ENCODE measurements around the gene SH3BP1. TPM values are rescaled to one million over a fixed set of nuclear protein-coding genes. Genes with fewer than 3 reads are reported as not detected.

The SH3BP1 gene
- total and polyA plus RNA-seq, 9 of the 15 experiments (the other 6 are each of a cell fraction or from before 2014, with no cell fraction given), result 0.10 to 36.2 (median 10.4) TPM

DNA sequence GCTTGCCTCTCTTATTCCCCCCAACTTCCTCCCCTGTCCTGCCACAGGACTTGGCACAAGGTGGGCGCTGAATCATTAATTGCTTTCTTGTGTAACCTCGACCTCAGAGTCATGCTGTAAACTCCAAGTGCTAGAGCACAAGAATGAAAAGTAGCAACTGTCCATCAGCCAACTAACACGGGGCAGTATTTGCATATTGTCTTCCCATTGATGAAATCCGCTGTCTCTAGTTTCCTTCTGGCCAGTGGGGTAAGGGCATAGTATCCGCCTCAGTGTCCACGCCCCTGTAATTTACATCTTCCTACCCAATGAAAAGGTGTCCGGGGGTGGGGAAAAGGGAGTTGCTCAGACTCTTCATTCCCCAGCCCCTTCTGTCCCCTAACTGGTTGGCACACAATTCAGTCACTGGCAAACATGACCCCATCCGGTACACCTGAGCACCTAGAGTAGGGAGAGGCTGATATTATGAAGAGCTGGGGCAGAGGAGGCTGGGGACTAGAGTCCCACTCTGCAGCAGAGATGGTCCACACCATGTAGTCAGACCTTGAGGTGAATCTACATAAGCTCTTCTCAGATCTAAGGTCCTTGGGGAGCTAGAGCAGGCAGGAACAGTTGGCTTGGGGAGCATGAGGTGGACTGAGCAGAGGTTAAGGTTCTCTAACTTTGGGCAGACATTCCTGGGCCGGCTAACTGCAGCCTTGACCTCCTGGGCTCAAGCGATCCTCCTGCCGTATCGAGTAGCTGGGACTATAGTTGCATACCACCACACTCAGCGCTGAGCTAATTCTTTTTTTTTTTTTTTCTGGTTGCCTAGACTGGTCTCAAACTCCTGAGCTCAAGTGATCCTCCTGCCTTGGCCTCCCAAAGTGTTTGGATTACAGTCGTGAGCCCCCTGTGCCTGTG is 37.7 kb upstream of the SH3BP1 start (continued):
- TF ChIP-seq, protein P1, sequence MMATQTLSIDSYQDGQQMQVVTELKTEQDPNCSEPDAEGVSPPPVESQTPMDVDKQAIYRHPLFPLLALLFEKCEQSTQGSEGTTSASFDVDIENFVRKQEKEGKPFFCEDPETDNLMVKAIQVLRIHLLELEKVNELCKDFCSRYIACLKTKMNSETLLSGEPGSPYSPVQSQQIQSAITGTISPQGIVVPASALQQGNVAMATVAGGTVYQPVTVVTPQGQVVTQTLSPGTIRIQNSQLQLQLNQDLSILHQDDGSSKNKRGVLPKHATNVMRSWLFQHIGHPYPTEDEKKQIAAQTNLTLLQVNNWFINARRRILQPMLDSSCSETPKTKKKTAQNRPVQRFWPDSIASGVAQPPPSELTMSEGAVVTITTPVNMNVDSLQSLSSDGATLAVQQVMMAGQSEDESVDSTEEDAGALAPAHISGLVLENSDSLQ (IDR thresholded peaks at IDR 0.05), result peak; percentile 99
- TF ChIP-seq XRCC5 (IDR thresholded peaks at IDR 0.05; ENCODE audit: low read depth, low read length), result no peak
- TF ChIP-seq ZNF785 (CRISPR knock-in tag; IDR thresholded peaks at IDR 0.05), result no peak
- TF ChIP-seq MAFK (IDR thresholded peaks at IDR 0.05; ENCODE audit: low read length), result no peak
- TF ChIP-seq KDM5B (IDR thresholded peaks at IDR 0.05; ENCODE audit: insufficient replicate concordance, low read depth, low read length), result peak; percentile 44
- TF ChIP-seq DMBX1 (CRISPR knock-in tag; IDR thresholded peaks at IDR 0.05; ENCODE audit: borderline replicate concordance), result no peak
- TF ChIP-seq, protein P2, sequence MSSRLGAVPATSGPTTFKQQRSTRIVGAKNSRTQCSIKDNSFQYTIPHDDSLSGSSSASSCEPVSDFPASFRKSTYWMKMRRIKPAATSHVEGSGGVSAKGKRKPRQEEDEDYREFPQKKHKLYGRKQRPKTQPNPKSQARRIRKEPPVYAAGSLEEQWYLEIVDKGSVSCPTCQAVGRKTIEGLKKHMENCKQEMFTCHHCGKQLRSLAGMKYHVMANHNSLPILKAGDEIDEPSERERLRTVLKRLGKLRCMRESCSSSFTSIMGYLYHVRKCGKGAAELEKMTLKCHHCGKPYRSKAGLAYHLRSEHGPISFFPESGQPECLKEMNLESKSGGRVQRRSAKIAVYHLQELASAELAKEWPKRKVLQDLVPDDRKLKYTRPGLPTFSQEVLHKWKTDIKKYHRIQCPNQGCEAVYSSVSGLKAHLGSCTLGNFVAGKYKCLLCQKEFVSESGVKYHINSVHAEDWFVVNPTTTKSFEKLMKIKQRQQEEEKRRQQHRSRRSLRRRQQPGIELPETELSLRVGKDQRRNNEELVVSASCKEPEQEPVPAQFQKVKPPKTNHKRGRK (tag; IDR thresholded peaks at IDR 0.05), result no peak
- no peak for TF ChIP-seq NFIX (CRISPR knock-in tag; IDR thresholded peaks at IDR 0.05; ENCODE audit: low read depth)
- TF ChIP-seq, protein P3, sequence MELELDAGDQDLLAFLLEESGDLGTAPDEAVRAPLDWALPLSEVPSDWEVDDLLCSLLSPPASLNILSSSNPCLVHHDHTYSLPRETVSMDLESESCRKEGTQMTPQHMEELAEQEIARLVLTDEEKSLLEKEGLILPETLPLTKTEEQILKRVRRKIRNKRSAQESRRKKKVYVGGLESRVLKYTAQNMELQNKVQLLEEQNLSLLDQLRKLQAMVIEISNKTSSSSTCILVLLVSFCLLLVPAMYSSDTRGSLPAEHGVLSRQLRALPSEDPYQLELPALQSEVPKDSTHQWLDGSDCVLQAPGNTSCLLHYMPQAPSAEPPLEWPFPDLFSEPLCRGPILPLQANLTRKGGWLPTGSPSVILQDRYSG (tag; conservative IDR thresholded peaks at IDR 0.05; ENCODE audit: low read depth), result no peak
- no peak for TF ChIP-seq CHD4 (IDR thresholded peaks at IDR 0.05; ENCODE audit: insufficient read depth, insufficient replicate concordance, low read depth, low read length, poor library complexity, severe bottlenecking)
- TF ChIP-seq BCL6 (CRISPR knock-in tag; IDR thresholded peaks at IDR 0.05), result no peak
- no peak for TF ChIP-seq PPARD (CRISPR knock-in tag; IDR thresholded peaks at IDR 0.05)
- TF ChIP-seq, protein P4, sequence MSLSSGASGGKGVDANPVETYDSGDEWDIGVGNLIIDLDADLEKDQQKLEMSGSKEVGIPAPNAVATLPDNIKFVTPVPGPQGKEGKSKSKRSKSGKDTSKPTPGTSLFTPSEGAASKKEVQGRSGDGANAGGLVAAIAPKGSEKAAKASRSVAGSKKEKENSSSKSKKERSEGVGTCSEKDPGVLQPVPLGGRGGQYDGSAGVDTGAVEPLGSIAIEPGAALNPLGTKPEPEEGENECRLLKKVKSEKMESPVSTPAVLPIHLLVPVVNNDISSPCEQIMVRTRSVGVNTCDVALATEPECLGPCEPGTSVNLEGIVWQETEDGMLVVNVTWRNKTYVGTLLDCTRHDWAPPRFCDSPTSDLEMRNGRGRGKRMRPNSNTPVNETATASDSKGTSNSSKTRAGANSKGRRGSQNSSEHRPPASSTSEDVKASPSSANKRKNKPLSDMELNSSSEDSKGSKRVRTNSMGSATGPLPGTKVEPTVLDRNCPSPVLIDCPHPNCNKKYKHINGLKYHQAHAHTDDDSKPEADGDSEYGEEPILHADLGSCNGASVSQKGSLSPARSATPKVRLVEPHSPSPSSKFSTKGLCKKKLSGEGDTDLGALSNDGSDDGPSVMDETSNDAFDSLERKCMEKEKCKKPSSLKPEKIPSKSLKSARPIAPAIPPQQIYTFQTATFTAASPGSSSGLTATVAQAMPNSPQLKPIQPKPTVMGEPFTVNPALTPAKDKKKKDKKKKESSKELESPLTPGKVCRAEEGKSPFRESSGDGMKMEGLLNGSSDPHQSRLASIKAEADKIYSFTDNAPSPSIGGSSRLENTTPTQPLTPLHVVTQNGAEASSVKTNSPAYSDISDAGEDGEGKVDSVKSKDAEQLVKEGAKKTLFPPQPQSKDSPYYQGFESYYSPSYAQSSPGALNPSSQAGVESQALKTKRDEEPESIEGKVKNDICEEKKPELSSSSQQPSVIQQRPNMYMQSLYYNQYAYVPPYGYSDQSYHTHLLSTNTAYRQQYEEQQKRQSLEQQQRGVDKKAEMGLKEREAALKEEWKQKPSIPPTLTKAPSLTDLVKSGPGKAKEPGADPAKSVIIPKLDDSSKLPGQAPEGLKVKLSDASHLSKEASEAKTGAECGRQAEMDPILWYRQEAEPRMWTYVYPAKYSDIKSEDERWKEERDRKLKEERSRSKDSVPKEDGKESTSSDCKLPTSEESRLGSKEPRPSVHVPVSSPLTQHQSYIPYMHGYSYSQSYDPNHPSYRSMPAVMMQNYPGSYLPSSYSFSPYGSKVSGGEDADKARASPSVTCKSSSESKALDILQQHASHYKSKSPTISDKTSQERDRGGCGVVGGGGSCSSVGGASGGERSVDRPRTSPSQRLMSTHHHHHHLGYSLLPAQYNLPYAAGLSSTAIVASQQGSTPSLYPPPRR (CRISPR knock-in tag; IDR thresholded peaks at IDR 0.05; ENCODE audit: borderline replicate concordance), result no peak
- TF ChIP-seq ZFX (CRISPR knock-in tag; IDR thresholded peaks at IDR 0.05), result no peak
- TF ChIP-seq WHSC1 (IDR thresholded peaks at IDR 0.05; ENCODE audit: low read length), result no peak
- TF ChIP-seq, protein P5, sequence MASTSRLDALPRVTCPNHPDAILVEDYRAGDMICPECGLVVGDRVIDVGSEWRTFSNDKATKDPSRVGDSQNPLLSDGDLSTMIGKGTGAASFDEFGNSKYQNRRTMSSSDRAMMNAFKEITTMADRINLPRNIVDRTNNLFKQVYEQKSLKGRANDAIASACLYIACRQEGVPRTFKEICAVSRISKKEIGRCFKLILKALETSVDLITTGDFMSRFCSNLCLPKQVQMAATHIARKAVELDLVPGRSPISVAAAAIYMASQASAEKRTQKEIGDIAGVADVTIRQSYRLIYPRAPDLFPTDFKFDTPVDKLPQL (IDR thresholded peaks at IDR 0.05; ENCODE audit: extremely low read depth, insufficient read length), result no peak
- no peak for TF ChIP-seq GATAD2A (IDR thresholded peaks at IDR 0.05)
